Measurements from ENCODE around the gene RIPK4. TPM values are rescaled to one million over a fixed set of nuclear protein-coding genes. Genes with fewer than 3 reads are reported as not detected.

RIPK4 gene
- 0.10 TPM for polyA plus RNA-seq (2012; ENCODE audit: low read depth, missing spikeins)

DNA sequence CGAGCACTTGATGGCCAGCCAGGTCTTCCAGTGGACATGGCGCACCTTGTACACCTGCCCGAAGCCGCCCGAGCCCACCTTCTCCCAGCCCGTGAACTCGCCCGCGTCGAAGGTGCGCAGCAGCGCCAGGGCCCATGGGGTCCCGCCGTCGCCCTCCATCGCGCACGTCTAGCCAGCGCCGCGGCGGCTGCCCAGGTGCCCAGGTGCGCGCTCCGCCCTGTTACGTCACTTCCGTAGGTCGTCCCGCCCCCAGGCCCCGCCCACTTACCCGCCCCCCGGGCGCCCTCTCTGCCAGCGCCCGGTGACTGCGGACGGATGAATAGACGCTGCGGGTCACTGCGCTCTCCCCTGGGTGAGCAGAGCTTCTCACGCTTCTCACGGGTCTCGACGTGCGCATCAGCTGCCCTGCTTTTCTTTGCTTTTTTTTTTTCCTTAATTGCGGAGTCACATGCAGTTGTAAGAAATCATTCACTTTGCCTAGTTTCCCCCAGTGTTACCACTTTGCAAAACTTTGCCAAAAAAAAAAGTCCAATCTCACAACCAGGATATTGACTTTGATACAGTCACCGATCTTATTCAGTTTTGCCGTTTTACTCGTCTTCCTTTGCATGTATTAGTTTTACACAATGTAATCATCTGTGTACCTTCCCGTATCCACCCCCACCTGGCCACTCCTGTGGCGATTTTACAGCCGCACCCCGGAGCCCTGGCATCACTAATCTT, at the start of gene RIPK4:
TSS of gene RIPK4 (minus strand) at position 170 of the 723 bp plus-strand sequence. CDS start at position 159, 11 bp downstream.
- peak; percentile 66 for FAIRE-seq
- DNase-seq (ENCODE audit: insufficient read length, low spot score), result peak; percentile 70
- TF ChIP-seq SPI1 (IDR thresholded peaks at IDR 0.05; ENCODE audit: low read depth, low read length) (no peak), POU2F2 (IDR thresholded peaks at IDR 0.05; ENCODE audit: low read depth, low read length) (no peak), PAX5 (IDR thresholded peaks at IDR 0.05; ENCODE audit: insufficient read depth, low read length, severe bottlenecking) (no peak), POLR2AphosphoS5 (IDR thresholded peaks at IDR 0.05; ENCODE audit: low read depth, low read length) (no peak)

- TF ChIP-seq SPI1 (IDR thresholded peaks at IDR 0.05; ENCODE audit: low read depth, low read length) (no peak), PAX5 (IDR thresholded peaks at IDR 0.05; ENCODE audit: insufficient read depth, low read length, severe bottlenecking) (no peak), TAF1 (IDR thresholded peaks at IDR 0.05; ENCODE audit: low read depth, low read length) (no peak), POLR2A (IDR thresholded peaks at IDR 0.05; ENCODE audit: low read depth, low read length) (no peak), POU2F2 (IDR thresholded peaks at IDR 0.05; ENCODE audit: low read depth, low read length) (no peak), POLR2AphosphoS5 (IDR thresholded peaks at IDR 0.05; ENCODE audit: low read depth, low read length) (no peak)
- DNase-seq (ENCODE audit: insufficient read length, low spot score) (no peak), FAIRE-seq (no peak)
These were observed 49.1 kb upstream of the RIPK4 start for GRCh38 chr21:41815652-41816582.

GRCh38 chr21:41813226-41813625, 46.4 kb upstream of the RIPK4 start:
- TF ChIP-seq SPI1 (IDR thresholded peaks at IDR 0.05; ENCODE audit: low read depth, low read length) (no peak), POLR2A (IDR thresholded peaks at IDR 0.05; ENCODE audit: low read depth, low read length) (no peak), POLR2AphosphoS5 (IDR thresholded peaks at IDR 0.05; ENCODE audit: low read depth, low read length) (no peak), POU2F2 (IDR thresholded peaks at IDR 0.05; ENCODE audit: low read depth, low read length) (no peak), TAF1 (IDR thresholded peaks at IDR 0.05; ENCODE audit: low read depth, low read length) (no peak), PAX5 (IDR thresholded peaks at IDR 0.05; ENCODE audit: insufficient read depth, low read length, severe bottlenecking) (no peak)
- no peak for DNase-seq (ENCODE audit: insufficient read length, low spot score)
- FAIRE-seq, result no peak

DNA sequence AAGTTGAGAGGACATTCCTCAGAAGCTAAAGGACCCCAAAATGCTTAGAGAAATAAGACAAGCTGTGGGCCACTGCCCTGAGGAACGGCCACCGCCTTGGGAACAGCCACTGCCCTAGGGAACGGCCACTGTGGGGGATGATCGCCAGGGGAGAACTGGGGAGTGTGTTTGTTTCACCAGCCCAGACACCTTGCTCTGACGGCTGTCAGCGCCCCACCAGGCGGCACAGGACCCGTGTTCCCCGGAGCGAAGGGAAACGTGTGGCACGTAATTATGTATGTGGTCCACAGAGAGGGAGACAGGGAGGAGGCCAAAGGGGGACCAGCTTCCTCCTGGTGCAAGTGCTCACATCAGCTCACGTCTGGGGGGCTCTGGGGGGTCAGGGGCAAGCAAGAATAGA, 45.8 kb upstream of the RIPK4 start:
- DNase-seq (ENCODE audit: insufficient read length, low spot score) (no peak), FAIRE-seq (no peak)
- no peak for TF ChIP-seq PAX5 (IDR thresholded peaks at IDR 0.05; ENCODE audit: insufficient read depth, low read length, severe bottlenecking)

DNA sequence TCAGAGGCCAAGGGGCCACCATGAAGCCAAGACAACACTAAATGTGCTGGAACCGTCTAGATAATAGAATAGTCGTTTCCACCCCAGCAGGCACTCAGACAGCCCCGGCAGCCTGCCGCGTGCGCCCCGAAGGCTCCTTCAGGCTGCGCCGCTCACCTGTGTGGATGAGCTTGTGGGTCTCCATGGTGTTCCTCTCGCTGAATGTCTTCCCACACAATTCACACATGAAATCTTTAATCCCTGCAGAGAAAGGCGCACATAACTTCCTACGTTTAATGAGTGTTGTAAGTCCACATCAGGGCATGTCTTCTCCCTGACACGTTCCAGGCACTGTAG, 43.7 kb upstream of the RIPK4 start:
- TF ChIP-seq POLR2A (IDR thresholded peaks at IDR 0.05; ENCODE audit: low read depth, low read length), result no peak
- no peak for TF ChIP-seq POLR2AphosphoS5 (IDR thresholded peaks at IDR 0.05; ENCODE audit: low read depth, low read length)
- no peak for TF ChIP-seq PAX5 (IDR thresholded peaks at IDR 0.05; ENCODE audit: insufficient read depth, low read length, severe bottlenecking)
- TF ChIP-seq POU2F2 (IDR thresholded peaks at IDR 0.05; ENCODE audit: low read depth, low read length), result no peak
- no peak for TF ChIP-seq SPI1 (IDR thresholded peaks at IDR 0.05; ENCODE audit: low read depth, low read length)
- TF ChIP-seq TAF1 (IDR thresholded peaks at IDR 0.05; ENCODE audit: low read depth, low read length), result no peak
- no peak for DNase-seq (ENCODE audit: insufficient read length, low spot score)
- no peak for FAIRE-seq

DNA sequence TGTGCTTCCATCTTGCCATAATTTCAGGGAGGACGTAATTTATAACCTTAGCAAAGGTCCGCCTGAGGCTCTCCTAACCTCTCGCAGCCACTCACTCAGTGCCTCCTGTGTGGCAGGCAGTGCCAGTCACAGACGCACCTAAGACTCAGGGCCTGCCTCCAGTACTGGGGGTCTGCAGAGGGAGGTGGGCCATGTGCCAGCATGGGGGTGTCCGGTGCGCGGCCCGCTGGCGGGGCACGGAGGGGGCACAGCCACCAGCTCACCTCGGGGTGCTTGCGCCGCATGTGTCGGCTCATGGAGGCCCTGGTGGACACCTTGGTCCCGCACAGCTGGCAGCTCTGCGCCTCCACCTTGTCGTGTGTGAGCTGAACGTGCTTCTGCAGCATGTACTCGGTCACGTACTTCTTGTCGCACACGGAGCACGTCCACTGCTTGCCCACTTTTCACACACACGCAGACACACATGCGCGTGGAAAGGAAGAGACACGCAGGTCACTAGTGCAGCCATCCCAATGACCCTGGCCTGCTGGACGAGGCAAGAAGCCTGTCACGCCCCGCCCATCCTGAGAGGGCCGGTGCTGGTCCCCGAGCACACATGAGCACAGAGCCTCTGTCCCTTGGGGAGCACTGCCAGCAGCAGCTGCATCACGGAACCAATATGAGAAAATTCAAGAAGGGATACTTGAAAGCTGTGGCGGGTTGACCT, 43.2 kb upstream of the RIPK4 start:
- no peak for DNase-seq (ENCODE audit: insufficient read length, low spot score)
- FAIRE-seq, result no peak
- TF ChIP-seq POLR2A (IDR thresholded peaks at IDR 0.05; ENCODE audit: low read depth, low read length), result no peak
- no peak for TF ChIP-seq SPI1 (IDR thresholded peaks at IDR 0.05; ENCODE audit: low read depth, low read length)
- TF ChIP-seq PAX5 (IDR thresholded peaks at IDR 0.05; ENCODE audit: insufficient read depth, low read length, severe bottlenecking), result no peak
- no peak for TF ChIP-seq TAF1 (IDR thresholded peaks at IDR 0.05; ENCODE audit: low read depth, low read length)
- no peak for TF ChIP-seq POLR2AphosphoS5 (IDR thresholded peaks at IDR 0.05; ENCODE audit: low read depth, low read length)
- TF ChIP-seq POU2F2 (IDR thresholded peaks at IDR 0.05; ENCODE audit: low read depth, low read length), result no peak

DNA sequence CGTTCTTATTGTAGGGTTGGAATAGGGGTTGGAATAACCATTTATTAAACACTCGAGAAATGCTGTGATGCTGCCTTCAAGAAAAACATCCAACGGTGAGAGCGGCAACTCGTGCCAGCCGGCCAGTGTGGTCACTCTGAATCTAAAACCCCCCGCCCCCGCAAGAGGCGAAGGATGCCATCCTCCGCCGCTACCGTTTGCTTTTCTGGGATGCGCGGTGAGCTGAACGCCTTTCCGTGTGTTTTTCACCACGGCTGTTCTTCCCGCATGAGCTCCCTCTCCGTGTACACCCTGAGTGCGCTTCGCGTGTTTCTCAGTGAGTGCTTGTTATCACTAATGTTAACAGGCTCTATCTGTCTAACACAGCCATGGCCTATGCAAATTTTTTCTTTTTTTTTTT, 42.0 kb upstream of the RIPK4 start:
- DNase-seq (ENCODE audit: insufficient read length, low spot score) (no peak), FAIRE-seq (no peak)
- no peak for TF ChIP-seq PAX5 (IDR thresholded peaks at IDR 0.05; ENCODE audit: insufficient read depth, low read length, severe bottlenecking)
- TF ChIP-seq SPI1 (IDR thresholded peaks at IDR 0.05; ENCODE audit: low read depth, low read length), result no peak
- no peak for TF ChIP-seq TAF1 (IDR thresholded peaks at IDR 0.05; ENCODE audit: low read depth, low read length)
- TF ChIP-seq POLR2A (IDR thresholded peaks at IDR 0.05; ENCODE audit: low read depth, low read length), result no peak
- TF ChIP-seq POLR2AphosphoS5 (IDR thresholded peaks at IDR 0.05; ENCODE audit: low read depth, low read length), result no peak
- TF ChIP-seq POU2F2 (IDR thresholded peaks at IDR 0.05; ENCODE audit: low read depth, low read length), result no peak

GRCh38 chr21:41808094-41808493, 41.2 kb upstream of the RIPK4 start:
- DNase-seq (ENCODE audit: insufficient read length, low spot score) (no peak), FAIRE-seq (no peak)
- TF ChIP-seq PAX5 (IDR thresholded peaks at IDR 0.05; ENCODE audit: insufficient read depth, low read length, severe bottlenecking) (no peak), POLR2A (IDR thresholded peaks at IDR 0.05; ENCODE audit: low read depth, low read length) (no peak), POU2F2 (IDR thresholded peaks at IDR 0.05; ENCODE audit: low read depth, low read length) (no peak), TAF1 (IDR thresholded peaks at IDR 0.05; ENCODE audit: low read depth, low read length) (no peak), SPI1 (IDR thresholded peaks at IDR 0.05; ENCODE audit: low read depth, low read length) (no peak), POLR2AphosphoS5 (IDR thresholded peaks at IDR 0.05; ENCODE audit: low read depth, low read length) (no peak)

- FAIRE-seq, result no peak
- no peak for DNase-seq (ENCODE audit: insufficient read length, low spot score)
- TF ChIP-seq TAF1 (IDR thresholded peaks at IDR 0.05; ENCODE audit: low read depth, low read length), result no peak
- no peak for TF ChIP-seq PAX5 (IDR thresholded peaks at IDR 0.05; ENCODE audit: insufficient read depth, low read length, severe bottlenecking)
- TF ChIP-seq POU2F2 (IDR thresholded peaks at IDR 0.05; ENCODE audit: low read depth, low read length), result no peak
- no peak for TF ChIP-seq POLR2AphosphoS5 (IDR thresholded peaks at IDR 0.05; ENCODE audit: low read depth, low read length)
- no peak for TF ChIP-seq POLR2A (IDR thresholded peaks at IDR 0.05; ENCODE audit: low read depth, low read length)
- no peak for TF ChIP-seq SPI1 (IDR thresholded peaks at IDR 0.05; ENCODE audit: low read depth, low read length)
These were observed 39.9 kb upstream of the RIPK4 start for GRCh38 chr21:41806773-41807172.
